ENCODE results near the gene TRIM56. TPM values are rescaled to one million over a fixed set of nuclear protein-coding genes. Genes with fewer than 3 reads are reported as not detected.

The TRIM56 gene
- total and polyA plus RNA-seq, 9 of the 15 experiments (the other 6 are each of a cell fraction or from before 2014, with no cell fraction given), result 2.0 to 29.7 (median 11.6) TPM

DNA sequence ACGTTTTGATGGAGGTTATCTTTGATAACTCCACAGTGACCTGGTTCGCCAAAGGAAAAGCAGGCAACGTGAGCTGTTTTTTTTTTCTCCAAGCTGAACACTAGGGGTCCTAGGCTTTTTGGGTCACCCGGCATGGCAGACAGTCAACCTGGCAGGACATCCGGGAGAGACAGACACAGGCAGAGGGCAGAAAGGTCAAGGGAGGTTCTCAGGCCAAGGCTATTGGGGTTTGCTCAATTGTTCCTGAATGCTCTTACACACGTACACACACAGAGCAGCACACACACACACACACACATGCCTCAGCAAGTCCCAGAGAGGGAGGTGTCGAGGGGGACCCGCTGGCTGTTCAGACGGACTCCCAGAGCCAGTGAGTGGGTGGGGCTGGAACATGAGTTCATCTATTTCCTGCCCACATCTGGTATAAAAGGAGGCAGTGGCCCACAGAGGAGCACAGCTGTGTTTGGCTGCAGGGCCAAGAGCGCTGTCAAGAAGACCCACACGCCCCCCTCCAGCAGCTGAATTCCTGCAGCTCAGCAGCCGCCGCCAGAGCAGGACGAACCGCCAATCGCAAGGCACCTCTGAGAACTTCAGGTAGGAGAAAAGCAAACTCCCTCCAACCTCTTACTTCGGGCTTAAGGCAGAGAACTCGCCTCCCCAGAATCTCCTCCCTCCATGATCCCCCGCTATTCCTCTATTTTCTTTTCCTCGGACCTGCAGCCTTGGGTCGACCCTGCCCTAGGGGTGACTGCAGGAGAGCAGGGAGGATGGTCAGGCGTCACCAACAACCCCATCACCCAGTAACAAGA is 41.6 kb downstream of the TRIM56 start, which contains the start of gene SERPINE1 (continued):
- TF ChIP-seq, protein P1, sequence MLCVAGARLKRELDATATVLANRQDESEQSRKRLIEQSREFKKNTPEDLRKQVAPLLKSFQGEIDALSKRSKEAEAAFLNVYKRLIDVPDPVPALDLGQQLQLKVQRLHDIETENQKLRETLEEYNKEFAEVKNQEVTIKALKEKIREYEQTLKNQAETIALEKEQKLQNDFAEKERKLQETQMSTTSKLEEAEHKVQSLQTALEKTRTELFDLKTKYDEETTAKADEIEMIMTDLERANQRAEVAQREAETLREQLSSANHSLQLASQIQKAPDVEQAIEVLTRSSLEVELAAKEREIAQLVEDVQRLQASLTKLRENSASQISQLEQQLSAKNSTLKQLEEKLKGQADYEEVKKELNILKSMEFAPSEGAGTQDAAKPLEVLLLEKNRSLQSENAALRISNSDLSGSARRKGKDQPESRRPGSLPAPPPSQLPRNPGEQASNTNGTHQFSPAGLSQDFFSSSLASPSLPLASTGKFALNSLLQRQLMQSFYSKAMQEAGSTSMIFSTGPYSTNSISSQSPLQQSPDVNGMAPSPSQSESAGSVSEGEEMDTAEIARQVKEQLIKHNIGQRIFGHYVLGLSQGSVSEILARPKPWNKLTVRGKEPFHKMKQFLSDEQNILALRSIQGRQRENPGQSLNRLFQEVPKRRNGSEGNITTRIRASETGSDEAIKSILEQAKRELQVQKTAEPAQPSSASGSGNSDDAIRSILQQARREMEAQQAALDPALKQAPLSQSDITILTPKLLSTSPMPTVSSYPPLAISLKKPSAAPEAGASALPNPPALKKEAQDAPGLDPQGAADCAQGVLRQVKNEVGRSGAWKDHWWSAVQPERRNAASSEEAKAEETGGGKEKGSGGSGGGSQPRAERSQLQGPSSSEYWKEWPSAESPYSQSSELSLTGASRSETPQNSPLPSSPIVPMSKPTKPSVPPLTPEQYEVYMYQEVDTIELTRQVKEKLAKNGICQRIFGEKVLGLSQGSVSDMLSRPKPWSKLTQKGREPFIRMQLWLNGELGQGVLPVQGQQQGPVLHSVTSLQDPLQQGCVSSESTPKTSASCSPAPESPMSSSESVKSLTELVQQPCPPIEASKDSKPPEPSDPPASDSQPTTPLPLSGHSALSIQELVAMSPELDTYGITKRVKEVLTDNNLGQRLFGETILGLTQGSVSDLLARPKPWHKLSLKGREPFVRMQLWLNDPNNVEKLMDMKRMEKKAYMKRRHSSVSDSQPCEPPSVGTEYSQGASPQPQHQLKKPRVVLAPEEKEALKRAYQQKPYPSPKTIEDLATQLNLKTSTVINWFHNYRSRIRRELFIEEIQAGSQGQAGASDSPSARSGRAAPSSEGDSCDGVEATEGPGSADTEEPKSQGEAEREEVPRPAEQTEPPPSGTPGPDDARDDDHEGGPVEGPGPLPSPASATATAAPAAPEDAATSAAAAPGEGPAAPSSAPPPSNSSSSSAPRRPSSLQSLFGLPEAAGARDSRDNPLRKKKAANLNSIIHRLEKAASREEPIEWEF (CRISPR knock-in tag; IDR thresholded peaks at IDR 0.05), result no peak
- no peak for TF ChIP-seq ZNF41 (CRISPR knock-in tag; conservative IDR thresholded peaks at IDR 0.05)
- TF ChIP-seq, protein P2, sequence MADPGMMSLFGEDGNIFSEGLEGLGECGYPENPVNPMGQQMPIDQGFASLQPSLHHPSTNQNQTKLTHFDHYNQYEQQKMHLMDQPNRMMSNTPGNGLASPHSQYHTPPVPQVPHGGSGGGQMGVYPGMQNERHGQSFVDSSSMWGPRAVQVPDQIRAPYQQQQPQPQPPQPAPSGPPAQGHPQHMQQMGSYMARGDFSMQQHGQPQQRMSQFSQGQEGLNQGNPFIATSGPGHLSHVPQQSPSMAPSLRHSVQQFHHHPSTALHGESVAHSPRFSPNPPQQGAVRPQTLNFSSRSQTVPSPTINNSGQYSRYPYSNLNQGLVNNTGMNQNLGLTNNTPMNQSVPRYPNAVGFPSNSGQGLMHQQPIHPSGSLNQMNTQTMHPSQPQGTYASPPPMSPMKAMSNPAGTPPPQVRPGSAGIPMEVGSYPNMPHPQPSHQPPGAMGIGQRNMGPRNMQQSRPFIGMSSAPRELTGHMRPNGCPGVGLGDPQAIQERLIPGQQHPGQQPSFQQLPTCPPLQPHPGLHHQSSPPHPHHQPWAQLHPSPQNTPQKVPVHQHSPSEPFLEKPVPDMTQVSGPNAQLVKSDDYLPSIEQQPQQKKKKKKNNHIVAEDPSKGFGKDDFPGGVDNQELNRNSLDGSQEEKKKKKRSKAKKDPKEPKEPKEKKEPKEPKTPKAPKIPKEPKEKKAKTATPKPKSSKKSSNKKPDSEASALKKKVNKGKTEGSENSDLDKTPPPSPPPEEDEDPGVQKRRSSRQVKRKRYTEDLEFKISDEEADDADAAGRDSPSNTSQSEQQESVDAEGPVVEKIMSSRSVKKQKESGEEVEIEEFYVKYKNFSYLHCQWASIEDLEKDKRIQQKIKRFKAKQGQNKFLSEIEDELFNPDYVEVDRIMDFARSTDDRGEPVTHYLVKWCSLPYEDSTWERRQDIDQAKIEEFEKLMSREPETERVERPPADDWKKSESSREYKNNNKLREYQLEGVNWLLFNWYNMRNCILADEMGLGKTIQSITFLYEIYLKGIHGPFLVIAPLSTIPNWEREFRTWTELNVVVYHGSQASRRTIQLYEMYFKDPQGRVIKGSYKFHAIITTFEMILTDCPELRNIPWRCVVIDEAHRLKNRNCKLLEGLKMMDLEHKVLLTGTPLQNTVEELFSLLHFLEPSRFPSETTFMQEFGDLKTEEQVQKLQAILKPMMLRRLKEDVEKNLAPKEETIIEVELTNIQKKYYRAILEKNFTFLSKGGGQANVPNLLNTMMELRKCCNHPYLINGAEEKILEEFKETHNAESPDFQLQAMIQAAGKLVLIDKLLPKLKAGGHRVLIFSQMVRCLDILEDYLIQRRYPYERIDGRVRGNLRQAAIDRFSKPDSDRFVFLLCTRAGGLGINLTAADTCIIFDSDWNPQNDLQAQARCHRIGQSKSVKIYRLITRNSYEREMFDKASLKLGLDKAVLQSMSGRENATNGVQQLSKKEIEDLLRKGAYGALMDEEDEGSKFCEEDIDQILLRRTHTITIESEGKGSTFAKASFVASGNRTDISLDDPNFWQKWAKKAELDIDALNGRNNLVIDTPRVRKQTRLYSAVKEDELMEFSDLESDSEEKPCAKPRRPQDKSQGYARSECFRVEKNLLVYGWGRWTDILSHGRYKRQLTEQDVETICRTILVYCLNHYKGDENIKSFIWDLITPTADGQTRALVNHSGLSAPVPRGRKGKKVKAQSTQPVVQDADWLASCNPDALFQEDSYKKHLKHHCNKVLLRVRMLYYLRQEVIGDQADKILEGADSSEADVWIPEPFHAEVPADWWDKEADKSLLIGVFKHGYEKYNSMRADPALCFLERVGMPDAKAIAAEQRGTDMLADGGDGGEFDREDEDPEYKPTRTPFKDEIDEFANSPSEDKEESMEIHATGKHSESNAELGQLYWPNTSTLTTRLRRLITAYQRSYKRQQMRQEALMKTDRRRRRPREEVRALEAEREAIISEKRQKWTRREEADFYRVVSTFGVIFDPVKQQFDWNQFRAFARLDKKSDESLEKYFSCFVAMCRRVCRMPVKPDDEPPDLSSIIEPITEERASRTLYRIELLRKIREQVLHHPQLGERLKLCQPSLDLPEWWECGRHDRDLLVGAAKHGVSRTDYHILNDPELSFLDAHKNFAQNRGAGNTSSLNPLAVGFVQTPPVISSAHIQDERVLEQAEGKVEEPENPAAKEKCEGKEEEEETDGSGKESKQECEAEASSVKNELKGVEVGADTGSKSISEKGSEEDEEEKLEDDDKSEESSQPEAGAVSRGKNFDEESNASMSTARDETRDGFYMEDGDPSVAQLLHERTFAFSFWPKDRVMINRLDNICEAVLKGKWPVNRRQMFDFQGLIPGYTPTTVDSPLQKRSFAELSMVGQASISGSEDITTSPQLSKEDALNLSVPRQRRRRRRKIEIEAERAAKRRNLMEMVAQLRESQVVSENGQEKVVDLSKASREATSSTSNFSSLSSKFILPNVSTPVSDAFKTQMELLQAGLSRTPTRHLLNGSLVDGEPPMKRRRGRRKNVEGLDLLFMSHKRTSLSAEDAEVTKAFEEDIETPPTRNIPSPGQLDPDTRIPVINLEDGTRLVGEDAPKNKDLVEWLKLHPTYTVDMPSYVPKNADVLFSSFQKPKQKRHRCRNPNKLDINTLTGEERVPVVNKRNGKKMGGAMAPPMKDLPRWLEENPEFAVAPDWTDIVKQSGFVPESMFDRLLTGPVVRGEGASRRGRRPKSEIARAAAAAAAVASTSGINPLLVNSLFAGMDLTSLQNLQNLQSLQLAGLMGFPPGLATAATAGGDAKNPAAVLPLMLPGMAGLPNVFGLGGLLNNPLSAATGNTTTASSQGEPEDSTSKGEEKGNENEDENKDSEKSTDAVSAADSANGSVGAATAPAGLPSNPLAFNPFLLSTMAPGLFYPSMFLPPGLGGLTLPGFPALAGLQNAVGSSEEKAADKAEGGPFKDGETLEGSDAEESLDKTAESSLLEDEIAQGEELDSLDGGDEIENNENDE (IDR thresholded peaks at IDR 0.05; ENCODE audit: low read depth, low read length), result no peak
- no peak for TF ChIP-seq SAFB2 (IDR thresholded peaks at IDR 0.05; ENCODE audit: borderline replicate concordance, low read depth, low read length, severe bottlenecking)
- TF ChIP-seq TAF1 (IDR thresholded peaks at IDR 0.05; ENCODE audit: control insufficient read depth, extremely low read depth, insufficient read depth, low read length, severe bottlenecking), result no peak
- no peak for TF ChIP-seq RBM17 (IDR thresholded peaks at IDR 0.05; ENCODE audit: borderline replicate concordance, low read depth, low read length)
- TF ChIP-seq KLF16 (IDR thresholded peaks at IDR 0.05), result no peak
- TF ChIP-seq POLR2AphosphoS2 (IDR thresholded peaks at IDR 0.05; ENCODE audit: low read length), result no peak

Measured in K562 (cell line).